Measurements from ENCODE around the gene TPCN2. TPM values are rescaled to one million over a fixed set of nuclear protein-coding genes. Genes with fewer than 3 reads are reported as not detected.

TPCN2 gene
- total RNA-seq, 1 donor from 2014 or later = 12.6 TPM

DNA sequence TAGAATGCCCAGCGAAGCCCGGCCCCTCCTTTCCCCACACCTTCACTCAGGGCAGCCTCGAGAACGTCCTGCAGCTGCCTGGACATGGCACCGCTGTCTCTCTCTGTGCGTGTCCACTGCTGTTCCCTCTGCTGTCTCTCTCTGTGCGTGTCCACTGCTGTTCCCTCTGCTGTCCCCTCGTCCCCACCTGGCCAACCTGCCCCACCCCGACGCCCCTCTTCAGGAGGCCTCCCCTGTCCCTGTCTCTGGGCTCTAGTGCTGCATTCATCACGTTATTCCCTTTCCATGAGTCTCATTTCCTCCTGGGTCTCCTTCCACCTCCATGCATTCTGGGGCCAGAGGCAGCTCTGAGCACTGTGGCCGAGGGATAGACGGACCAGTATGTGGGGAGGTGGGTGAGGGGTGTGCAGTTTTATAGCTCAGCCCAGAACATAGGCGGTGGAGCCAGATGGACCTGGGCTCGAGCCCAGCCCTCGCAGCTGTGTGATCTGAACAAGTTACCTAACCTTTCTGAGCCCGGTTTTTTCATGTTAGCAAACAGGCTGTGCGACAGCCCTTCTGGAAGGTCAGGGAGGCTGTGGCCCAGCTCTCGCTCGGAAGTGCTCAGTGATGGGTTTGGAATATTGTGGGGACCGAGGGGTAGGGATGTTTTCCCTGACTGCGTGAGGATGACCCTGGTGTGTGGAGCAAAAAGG is 65.1 kb downstream of the TPCN2 start:
- H3K4me1 Mint-ChIP-seq (ENCODE audit: low read depth) = no peaks in the 10 kb centered on the region
- H3K9me3 Mint-ChIP-seq (ENCODE audit: low read depth) = peaks cover 7% of the 10 kb centered on the region
- H3K4me3 Mint-ChIP-seq (ENCODE audit: unreplicated experiment) = no peak overlapping the region
- H3K27ac Mint-ChIP-seq (ENCODE audit: unreplicated experiment) = no peak overlapping the region
- H3K36me3 Mint-ChIP-seq (ENCODE audit: low read depth) = peaks cover 7% of the 10 kb centered on the region
- H3K27me3 Mint-ChIP-seq (ENCODE audit: low read depth) = peaks cover 10% of the 10 kb centered on the region
- TF ChIP-seq, protein P1, sequence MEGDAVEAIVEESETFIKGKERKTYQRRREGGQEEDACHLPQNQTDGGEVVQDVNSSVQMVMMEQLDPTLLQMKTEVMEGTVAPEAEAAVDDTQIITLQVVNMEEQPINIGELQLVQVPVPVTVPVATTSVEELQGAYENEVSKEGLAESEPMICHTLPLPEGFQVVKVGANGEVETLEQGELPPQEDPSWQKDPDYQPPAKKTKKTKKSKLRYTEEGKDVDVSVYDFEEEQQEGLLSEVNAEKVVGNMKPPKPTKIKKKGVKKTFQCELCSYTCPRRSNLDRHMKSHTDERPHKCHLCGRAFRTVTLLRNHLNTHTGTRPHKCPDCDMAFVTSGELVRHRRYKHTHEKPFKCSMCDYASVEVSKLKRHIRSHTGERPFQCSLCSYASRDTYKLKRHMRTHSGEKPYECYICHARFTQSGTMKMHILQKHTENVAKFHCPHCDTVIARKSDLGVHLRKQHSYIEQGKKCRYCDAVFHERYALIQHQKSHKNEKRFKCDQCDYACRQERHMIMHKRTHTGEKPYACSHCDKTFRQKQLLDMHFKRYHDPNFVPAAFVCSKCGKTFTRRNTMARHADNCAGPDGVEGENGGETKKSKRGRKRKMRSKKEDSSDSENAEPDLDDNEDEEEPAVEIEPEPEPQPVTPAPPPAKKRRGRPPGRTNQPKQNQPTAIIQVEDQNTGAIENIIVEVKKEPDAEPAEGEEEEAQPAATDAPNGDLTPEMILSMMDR (IDR thresholded peaks at IDR 0.05) = no peak
- DNase-seq (ENCODE audit: low spot score) = peak; percentile 57

DNA sequence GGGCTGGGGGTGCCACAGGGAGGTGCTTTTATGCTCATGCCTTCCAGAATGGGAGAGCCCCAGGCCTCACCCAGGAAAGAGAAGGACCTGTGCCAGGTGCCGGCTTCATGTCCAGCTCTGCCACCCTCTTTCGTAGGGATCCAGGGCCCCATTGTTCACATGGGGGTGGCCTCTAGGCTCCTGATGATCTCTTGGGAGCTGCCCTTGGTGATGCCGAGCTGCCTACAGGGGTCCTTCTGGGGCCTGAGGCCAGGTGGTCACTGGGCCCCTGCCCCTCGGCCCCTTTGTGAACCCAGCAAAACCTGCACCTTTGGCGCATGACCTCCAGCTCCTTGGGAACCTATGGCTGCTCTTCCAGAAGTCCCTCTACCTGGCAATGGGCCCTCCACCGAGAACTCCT is 65.6 kb downstream of the TPCN2 start:
- peak; percentile 50 for DNase-seq (ENCODE audit: low spot score)
- H3K4me1 Mint-ChIP-seq (ENCODE audit: low read depth) = no peaks in the 10 kb centered on the region
- TF ChIP-seq, protein P1 (IDR thresholded peaks at IDR 0.05) = no peak
- peaks cover 13% of the 10 kb centered on the region for H3K9me3 Mint-ChIP-seq (ENCODE audit: low read depth)
- H3K36me3 Mint-ChIP-seq (ENCODE audit: low read depth) = peaks cover 10% of the 10 kb centered on the region
- H3K27ac Mint-ChIP-seq (ENCODE audit: unreplicated experiment) = no peak overlapping the region
- no peak overlapping the region for H3K4me3 Mint-ChIP-seq (ENCODE audit: unreplicated experiment)
- peaks cover 10% of the 10 kb centered on the region for H3K27me3 Mint-ChIP-seq (ENCODE audit: low read depth)

DNA sequence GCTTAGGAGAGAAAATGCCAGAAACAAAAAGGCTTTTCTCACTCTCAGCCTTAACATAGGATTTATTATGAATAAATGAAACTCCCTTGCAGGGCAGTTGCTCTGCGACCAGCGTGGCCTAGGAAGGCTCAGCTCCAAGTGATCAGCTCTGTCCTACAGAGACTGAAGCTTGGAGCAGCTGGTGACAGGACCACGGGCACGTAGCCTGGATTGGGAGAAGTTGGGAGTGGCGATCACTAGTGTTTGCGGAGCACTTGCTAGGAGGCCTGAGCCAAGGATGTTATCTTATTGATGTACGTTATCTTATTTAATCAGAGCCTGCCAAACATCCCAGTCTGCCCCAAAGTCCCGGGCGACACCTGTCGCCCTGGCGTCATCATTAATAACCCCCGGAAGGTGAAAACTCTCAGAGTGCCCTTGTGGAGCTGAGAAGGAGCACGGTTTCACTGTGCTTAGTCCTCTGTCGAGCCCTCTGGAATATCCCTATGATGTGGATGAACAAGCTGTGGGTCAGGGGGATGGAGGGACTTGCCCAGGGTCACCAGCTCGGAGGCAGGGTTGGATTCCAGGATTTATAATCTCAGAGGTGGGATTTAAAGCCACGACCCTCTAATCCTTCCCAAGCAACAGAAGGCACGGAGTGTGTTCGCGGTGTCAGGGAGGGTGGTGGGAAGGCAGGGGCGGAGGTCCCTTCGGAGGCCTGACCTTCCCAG is 66.2 kb downstream of the TPCN2 start:
- TF ChIP-seq, protein P1 (IDR thresholded peaks at IDR 0.05) = no peak
- Mint-ChIP-seq H3K27me3 (ENCODE audit: low read depth) (peaks cover 7% of the 10 kb centered on the region), H3K4me1 (ENCODE audit: low read depth) (no peaks in the 10 kb centered on the region), H3K9me3 (ENCODE audit: low read depth) (peaks cover 15% of the 10 kb centered on the region), H3K4me3 (ENCODE audit: unreplicated experiment) (no peak overlapping the region), H3K27ac (ENCODE audit: unreplicated experiment) (no peak overlapping the region), H3K36me3 (ENCODE audit: low read depth) (peaks cover 10% of the 10 kb centered on the region)
- peak; percentile 59 for DNase-seq (ENCODE audit: low spot score)

DNA sequence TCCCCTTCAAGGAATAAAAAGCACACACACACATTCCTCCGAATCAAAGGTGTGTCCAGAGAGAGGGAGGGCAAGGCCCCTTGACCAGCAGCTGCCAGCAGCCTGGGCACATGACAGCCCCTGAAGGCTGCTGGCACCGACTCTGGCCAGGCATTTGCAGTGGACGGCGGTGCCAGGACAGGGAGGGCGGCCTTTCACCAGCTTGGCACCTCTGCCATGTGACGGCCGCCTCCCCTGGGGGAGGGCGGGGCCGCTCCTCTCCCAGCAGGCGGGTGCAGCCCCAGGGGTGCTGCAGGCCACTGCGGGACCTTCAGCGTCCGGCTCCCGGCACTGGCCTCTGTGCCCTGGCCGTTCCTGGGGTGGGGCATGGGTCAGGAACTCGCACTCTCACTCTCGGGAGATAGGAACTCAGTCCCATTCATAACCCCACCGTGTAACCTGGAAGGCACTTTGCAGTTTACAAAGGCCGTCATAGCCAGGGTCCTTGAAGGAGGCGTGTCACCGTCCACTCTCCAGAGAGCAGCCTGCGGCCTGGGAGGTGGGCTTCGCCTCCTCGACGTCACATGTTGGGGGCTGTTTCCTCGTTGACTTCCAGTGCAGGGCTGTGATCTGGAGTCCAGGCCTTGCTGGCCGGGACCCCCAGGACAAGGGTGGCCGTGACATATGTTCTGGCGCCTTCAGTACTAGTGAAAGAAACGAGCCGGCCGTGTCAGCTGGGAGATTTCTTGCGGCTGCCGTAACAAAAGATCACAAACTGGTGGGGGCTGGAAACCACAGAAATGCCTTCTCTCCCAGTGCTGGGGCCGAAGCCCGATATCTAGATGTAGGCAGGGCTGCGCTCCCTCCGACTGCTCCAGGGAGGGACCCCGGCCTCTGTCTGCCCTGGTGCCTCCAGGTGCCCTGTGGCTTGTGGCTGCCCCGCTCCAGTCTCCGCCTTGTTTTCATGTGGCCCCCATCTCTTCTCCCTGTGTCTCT is 67.1 kb downstream of the TPCN2 start:
- Mint-ChIP-seq H3K27me3 (ENCODE audit: low read depth) (peaks cover 3% of the 10 kb centered on the region), H3K27ac (ENCODE audit: unreplicated experiment) (no peak overlapping the region), H3K36me3 (ENCODE audit: low read depth) (peaks cover 5% of the 10 kb centered on the region), H3K4me3 (ENCODE audit: unreplicated experiment) (no peak overlapping the region), H3K4me1 (ENCODE audit: low read depth) (no peaks in the 10 kb centered on the region), H3K9me3 (ENCODE audit: low read depth) (peaks cover 10% of the 10 kb centered on the region)
- DNase-seq (ENCODE audit: low spot score) = peak; percentile 82
- TF ChIP-seq, protein P1 (IDR thresholded peaks at IDR 0.05) = no peak

DNA sequence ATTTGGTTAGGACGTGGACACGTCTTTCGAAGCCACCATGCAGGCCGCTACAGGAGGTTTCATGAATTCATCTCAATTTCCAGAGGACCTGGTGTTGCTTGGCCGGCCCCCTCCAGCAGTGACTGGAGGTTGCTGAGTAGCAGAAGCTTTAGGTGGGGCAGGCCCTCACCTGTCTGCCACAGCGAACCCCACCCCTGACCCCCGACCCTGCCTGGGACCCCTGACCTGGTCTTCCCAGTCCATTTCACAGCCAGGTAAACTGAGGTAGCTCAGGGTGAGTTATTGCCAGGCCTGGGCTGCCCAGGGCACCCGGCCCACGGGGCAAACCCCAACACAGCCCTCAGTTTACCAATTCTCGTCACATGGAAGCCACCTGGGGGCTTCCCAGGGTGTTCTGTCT is 67.9 kb downstream of the TPCN2 start:
- Mint-ChIP-seq H3K27me3 (ENCODE audit: low read depth) (peaks cover 3% of the 10 kb centered on the region), H3K4me1 (ENCODE audit: low read depth) (peaks cover 2% of the 10 kb centered on the region), H3K27ac (ENCODE audit: unreplicated experiment) (no peak overlapping the region), H3K36me3 (ENCODE audit: low read depth) (peaks cover 3% of the 10 kb centered on the region), H3K9me3 (ENCODE audit: low read depth) (peaks cover 7% of the 10 kb centered on the region), H3K4me3 (ENCODE audit: unreplicated experiment) (no peak overlapping the region)
- TF ChIP-seq, protein P1 (IDR thresholded peaks at IDR 0.05) = no peak
- DNase-seq (ENCODE audit: low spot score) = peak; percentile 70
